HG02870 (cell line): Measurements from ENCODE around the gene FOXP1.

ENCODE experiments used
- ATAC-seq: cut with Tn5 transposase; IDR thresholded peaks from one replicate; pipeline ENCODE4 v1.9.1; 2021; ENCODE audit warnings: mild to moderate bottlenecking, moderate library complexity; ENCODE audit not compliant: unreplicated experiment

Gene FOXP1

DNA sequence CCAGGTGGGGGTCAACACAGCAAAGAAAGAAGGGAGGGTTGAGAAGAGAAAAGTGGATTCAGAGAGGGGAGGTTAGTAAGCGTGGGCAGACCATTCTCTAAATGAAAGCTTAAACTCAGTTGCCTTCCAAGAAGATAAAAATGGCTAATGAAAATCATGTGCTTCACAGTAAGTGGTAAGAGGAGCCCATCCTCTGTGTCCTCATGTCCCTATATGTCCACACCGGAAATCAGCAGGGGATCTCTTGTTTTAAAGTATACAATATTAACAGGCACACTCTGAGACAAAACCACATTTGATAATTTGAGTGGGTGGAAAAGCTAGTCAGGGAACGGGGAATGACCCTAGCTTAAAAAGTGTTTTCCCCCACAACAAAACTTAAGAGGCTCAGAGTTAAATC, 4.4 kb upstream of the FOXP1 start:
- ATAC-seq: no peak

DNA sequence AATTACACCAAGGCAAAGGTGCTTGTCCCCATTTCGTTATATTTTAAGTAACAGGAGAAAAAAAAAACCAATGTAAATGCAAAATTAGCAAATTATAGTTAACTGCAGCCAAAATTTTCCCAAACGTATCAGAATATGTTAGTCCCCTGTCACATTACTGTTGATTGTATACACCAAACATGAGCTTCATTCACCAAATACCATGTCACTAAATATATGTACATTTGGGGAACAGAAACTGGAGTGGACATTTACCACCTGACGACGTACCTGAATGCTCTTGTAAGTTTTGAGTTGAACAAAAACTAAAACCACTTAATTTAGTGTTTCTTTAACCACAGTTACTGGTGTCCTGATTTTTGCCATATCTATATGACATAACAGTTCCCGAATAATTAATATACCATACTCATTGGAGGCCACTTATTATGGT, 3.3 kb upstream of the FOXP1 start:
- ATAC-seq: no peak

DNA sequence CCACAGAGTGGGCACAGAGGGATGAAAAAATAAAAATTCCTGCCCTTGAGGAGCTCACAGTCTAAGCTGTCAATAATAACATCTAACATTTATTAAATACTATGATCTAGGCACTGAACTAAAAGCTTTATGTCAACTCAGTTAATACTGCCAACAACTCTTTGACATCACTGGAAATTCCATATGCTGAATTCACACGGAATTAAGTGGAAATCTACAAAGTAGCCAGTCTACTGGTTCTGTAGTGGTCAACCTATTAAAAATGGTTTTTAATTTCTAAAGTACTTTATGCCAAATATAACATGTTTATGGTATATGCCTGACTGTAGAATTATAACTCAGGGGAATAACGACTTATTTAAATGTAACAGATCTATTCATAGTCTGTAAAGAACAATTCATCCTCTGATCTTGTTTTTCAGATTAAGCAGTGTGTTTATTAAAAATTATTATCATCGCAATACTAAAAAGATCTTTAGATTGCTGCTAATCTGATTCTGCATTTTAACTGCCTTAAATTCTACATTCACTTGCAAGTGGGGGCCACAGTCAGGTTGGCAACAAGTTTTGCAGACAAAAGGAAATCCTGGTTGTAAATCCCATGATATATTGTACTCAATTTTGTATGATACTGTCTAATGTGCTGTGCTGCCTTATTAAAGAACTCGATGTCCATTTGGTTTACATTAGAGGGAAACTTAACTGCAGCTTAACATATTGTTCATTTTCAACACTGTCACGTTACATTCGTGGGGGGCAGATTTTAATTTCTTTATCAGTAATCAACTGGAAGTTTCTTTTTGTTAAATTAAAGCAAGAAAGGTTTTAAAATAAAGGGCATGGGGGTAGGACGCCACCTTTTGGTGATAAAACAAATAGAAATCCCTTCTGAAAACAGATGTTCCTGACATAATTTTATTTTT, 2.6 kb upstream of the FOXP1 start:
- no peak for ATAC-seq

DNA sequence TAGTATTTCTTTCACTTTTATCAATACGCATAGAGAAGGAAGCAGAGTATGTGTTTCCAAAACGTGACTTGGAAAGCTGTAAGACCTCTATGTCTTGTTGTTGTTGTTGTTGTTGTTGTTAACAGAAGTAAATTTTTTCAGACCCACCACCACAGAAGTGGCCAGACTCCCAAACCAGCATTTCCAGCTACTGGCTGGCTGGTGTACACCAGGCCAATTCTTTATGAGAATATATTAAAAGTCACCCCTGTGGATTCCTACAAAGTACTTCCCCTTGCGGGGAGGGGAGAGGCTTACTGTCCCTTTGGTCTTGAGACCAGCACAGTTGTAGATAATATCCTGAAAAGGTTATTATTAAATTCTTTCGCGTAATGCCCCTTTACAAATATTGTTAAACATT, 1.6 kb upstream of the FOXP1 start:
- no peak for ATAC-seq

DNA sequence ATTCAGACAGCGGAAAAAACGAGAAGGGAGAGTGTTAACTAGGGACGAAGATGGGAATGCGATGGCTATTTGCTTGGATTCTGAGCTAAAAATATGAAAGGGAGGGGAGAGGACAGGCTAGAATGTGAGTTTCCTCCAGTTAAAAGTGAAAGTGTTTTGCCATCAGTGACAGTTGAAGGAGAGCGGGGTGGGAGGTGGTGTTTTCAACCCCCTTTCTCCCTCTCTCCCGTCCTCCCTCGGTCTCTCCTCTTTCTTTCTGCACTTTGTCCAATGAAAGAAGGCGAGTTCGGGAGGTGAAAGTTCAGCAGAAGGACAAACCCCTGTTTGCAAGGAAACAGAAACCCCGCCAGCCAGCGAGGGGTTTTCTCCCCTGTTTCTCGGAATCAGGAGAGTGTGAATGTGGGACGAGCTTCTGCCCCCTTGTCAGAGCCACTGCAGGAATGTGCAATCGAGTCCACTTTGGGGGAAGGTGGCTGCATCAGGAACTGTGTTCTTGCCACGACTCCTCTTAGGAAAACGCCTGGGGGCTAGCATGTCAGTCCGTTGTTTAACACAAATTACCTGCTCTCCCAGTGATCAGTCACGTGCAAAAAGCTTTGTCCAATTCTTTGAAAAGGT, 975 bp upstream of the FOXP1 start:
- ATAC-seq: no peak

DNA sequence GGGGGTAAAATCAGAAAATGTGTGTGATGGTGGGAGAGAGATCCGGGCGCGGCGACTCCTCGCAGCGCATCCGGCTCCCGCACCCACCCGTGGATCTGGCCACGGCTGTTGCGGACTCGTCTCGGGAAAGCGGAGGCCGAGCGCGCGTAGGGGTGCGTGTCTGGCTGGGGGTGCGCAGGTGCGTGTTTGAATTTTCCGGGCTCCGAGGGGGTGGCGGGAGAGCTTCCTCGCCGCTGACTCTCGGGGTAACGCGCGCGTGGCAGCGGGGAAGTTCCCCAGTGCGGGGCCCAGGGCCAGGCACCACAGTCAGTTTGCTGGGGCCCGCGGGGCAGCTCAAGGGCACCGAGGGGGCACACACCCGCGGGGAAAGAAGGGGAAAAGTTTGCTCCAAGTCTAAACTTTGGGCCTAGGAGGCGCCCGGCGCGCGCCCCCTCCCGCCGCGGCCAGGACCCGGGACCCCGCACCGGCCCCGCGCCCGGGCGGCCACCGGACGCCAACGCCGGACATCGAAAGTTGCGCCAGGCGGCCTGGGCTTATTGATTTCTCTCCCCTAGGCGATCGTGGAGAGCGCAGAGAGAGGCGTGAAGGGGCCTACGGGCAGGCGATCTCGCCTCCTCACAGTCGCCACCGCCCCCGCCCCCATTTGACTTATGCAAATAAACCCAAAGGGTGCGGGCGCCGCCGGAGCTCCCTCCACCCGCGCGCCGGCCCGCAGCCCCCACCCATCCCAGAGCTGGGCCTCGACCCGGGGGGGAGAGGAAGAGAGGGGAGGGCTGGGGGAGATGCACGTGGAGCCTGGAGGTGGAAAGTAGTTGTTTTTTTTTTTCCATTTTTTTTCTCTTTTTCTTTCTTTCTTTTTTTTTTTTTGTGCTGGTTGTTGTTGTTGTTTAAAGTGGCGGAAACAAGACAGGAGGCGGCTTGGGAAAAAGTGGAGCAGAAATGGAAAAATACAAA, 639 bp downstream of the FOXP1 start:
- ATAC-seq: no peak

DNA sequence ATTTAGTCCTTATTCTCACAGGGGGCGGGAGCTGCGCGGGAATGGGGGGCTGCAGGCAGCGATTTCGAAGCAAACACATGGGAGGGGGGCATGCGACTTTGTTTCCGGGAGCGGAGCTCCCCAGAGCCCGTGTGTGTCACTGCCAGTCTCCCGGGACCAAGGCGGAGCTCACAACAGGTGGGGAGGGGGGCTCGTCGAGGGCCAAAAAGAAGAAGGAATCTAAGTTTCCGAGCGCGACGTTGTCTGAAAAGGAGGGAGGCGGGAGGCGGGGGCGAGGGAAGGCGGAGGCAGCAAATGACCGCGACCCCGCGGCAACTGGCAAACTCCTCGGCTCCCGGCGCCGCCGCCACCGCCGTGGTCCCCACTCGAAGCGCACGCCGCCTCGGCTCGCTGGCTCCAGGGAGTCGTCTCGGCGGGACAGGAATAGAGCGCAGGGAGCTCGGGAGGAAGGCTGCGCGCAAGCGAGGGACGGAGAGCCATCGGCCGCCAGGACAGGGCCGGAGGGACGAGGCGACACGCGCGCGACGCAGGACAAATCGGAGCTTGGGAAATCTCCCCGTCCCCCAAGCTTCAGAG, 1.4 kb downstream of the FOXP1 start:
- no peak for ATAC-seq

DNA sequence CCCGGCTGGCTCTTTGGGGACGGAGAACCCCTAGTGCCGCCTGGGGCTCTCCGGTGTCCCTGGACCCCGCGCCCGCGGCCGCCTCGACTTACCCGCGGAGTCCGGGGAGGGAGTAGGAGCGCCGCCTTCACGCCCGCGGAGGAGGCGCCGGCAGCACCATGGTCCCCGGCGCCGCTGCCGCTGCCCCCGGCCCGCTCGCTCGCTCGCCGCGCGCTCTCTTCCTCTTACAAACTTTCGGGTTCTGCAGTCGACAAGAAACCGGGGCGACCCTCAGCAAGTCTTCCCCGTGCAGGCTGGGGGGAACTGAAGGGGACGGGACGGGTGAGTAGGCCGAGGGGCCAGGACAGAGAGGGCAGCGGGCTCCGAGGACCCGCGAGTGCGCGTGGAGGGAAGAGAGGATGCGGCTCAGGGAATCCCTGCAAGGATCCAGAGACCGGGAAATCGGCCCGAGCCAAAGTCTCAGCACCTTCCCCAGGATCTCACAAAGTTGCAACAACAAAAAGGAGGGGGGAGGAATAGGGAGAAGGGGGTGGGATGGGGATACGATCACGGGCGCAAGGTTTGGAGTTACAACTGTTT, 2.0 kb downstream of the FOXP1 start:
- no peak for ATAC-seq

DNA sequence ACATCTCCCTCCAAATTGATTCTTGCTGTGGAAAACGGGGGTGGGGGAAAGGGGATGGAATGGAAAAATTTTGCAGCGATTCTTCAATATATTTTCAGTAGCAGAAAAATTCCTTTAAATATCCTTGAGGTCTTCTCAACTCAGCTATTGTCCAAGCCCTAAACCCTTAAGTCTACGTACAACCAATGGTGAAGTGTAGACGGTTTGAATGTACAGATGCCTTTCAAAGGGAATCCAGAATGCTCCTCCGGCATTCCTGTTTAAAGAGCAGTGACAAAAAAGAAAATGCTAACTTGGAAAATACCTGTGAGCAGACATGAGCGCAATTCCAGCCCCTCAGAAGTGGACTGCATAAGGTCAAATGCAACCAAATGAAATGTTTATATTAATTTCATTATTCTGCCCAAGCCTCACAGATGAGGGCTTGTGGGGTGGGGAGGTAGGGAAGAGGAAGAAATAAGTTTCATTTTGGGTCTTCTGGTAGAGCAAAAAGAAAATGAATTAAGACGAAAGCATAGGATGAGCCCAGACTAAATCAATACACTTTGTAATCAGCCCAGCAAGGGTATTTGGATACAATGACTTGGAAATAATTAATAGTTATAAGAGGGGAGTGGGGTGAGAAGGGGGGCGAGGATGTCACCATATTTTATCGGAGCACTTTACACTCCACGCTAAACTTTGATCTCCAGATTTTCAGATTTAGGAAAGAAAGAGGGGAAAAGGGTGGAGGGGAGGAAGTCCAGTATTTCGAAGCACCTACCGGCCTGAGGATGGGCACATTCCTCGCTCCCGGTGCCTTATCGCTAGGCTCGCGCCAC, 2.7 kb downstream of the FOXP1 start:
- ATAC-seq: no peak

DNA sequence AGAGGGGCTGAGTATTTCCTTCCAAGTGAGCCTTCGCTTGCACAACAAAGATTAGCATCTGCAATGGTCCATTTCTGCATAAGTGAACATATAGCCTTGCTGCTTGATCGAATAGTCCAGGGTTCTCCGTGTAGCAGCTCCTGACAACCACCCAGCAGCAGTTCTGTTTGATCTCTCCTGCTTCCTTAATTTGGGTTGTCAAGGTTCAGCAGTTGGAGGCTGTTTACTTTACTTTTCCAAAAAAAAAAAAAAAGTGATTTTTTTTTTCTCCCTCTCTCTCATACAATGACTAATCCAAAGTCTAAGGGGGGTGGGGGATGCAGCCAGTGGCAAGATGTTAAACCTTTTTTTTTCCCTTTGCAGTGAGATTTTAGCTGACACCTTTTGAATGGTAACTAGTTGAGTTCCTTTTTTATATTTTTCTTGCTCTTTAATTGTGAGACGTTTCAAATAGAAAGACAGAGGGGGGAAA, 3.6 kb downstream of the FOXP1 start:
- no peak for ATAC-seq

DNA sequence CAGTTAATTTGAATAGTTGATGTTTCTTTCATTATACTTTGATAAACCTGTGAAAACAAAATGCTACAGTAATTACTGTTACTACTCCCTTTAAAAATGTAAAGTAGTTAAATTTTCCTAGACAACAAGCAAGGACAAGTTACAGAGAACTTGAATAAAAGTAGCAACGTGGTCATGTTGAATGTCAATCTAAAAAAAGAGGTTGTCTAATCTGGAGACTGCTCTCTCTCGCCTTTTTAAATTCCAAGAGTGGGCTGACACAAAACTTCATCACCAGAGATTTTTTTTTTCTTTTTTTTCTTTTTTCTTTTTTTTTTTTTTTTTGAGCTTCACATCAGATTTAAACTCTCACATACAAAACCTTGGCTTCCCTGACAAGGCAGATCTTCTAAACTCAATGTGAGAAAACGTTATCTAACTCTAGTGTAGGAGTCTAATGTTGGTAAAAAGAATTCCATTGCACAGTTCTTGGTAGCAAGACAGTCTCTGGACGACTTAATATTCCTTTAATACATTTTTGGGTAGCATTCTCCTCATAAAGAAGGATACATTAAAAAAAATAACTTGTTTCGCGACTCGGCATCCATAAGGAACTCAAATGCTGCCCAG, 4.1 kb downstream of the FOXP1 start:
- ATAC-seq: no peak

DNA sequence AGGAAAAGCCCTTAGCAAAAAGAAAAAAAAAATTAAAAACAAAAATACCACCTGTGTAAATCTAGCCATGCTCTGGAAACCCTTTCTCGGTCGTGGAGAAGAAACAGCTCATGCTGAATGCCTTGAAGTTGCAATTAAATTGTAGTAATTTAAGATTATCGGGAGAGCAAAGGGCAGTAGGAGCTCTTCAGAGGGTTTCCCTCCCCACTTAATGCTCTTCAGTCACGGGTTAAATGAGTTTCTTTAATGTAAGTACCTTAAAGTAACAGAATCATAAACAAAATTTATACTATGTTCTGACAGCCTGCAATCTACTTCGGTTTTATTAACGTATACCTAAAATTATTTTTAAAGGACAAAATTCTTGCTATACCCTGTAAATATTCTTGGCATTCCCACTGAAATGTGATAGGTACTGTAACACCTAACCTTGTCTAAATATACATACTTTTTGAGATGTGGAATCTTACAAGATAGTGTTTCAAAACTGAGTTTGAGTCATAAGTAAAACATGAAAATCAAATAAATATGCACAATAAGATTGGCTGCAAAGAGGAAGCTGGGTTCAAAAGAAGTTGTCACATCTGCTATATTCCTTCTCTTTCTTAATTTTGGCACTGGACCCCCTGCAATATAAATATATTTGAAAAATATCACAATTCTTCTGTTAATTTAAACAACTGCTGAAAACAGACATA, 5.3 kb downstream of the FOXP1 start:
- ATAC-seq: no peak

DNA sequence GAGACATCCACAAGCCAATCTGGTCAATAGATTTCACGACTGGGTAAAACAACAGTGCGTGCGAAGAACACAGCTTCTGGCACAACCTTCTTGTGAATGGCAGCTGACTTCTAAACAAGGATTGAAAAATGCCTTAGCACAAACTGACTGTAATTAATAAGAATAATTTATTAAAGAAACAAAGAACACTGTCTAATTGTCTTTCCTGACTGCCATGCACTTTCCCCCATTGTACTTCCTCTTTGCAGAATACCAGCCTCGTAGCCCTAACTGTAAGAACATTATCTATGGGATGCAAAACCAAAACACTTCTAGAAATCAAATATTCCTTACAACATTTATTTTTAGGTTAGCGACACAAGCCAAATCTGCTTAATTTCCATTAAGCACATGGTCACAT, 6.5 kb downstream of the FOXP1 start:
- ATAC-seq: no peak

DNA sequence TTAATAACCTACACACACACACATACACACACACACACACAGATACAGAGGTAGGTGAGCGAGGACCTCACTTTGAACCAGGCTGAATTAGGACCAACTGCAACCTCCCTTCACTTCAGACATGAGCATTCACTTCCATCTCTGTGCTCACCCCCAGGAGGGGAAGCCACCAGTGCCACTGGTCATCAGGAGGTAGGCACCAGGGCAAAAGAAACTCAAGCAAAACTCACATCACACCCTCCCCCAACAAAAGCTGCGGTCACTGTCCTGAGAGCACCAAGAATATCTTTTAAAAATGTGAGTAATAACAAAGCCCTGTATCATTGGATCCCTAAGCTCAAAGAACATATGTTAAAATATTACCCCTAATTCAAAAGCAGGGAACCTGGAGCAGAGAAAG, 8.1 kb downstream of the FOXP1 start:
- ATAC-seq: no peak

DNA sequence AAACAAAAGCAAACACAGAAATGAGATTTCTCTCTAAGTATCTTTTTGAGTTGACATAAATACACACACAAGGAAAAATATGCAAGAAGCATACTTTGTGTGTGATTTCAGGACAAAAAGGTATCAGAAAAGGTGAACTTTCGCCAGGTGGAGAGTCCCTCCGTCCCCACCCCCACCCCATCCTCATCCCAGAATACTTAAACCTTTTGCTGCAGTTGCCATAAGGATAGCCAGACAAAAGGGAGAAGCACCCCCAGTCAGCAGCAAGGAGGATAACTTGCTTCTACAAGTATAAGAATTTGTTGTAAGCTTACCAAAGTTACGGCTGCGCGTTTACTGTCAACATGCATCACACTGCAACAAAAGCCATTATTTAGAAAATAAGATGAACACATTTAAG, 10.3 kb downstream of the FOXP1 start:
- no peak for ATAC-seq

DNA sequence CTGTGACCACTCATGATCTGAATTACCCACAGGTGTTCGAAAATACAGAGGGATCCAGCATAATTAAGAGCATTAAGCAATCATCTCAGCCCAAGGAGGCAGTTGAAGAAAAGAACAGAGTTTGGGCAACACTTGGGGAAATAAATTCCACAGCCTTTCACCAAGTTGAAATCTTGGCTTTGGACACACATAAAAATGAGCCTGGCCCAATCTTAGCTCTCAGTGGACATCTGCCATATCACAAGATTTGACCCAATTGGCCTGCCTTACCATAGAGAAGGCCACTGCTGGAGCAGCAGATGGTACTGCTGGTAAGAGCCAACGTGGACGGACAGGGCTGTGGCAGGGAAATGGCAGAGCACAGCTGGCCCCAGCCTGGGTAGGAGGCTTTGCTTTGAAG, 13.0 kb downstream of the FOXP1 start:
- ATAC-seq: no peak

DNA sequence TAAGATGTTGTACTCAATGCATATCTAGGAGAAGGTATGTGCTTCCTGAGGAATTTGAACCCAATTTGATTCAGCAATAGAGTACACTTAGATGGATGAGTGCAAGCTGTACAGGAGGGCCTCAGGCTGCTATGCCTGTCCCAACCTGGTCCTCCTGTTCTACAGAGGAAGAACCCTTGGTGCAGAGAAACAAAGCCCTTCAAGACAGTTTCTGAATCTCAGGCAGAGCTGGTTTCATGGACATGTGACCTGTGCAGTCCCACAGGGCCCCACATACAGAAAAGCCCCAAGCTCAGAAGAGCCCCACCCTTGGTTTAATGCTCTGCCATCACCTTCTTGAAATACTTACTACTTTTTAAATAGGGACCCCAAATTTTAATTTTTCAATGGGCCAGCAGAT, 15.3 kb downstream of the FOXP1 start:
- ATAC-seq: no peak

DNA sequence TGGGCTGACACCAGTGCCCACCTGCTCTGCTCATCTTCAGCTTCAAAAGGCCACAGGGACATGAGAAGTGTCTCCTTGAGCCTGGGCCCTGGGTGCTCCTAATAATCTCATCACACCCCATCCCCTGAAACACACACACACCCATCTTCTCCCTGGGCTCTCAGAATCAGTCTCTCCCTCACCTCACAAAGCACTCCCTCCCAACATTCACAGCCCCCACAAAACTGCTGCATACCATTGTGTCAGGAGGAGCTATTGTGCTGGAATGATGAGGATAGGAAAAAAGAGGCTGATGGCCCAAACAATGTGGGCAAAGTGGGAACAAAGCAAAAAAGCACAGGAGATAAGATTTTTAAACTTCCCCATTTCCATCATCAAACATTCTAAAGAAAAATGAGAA, 16.8 kb downstream of the FOXP1 start:
- ATAC-seq: no peak

DNA sequence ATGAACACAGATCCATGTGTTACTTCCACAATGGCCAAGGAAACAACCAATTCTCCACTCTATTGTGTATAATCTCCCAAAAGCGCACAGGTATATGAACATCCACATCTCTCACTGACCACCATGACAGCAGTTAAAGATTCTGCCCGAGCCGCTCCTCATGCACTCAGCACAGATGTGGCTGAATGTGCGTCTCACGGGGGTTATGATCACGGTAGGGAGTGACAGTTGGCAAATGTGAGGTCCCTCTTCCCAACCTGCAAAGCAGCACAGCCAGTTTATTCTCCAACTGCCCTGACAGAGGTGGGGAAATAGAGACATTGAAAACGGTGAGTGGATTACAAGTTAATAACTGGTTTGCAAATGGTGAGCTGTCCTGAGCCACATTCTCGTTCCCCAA, 17.6 kb downstream of the FOXP1 start:
- ATAC-seq: no peak
